SK-N-SH (cell line): Measurements from ENCODE around the gene GAL3ST3. TPM values are rescaled to one million over a fixed set of nuclear protein-coding genes. Genes with fewer than 3 reads are reported as not detected.
"Not testable (repeated sequence)": the region's sequence is repeated elsewhere in the genome, so short reads cannot be mapped to it uniquely, and the experiment has no call there.

Source experiments
- CTCF ChIA-PET: fragments of 300-600, 350-600 bp; formaldehyde crosslinking; extraction: SDS; loops from one replicate; lab custom pipeline; 2021; lab: Yijun Ruan, JAX
- POLR2A ChIA-PET: fragments of 350-600 bp; sonication (Branson Sonifier 250); formaldehyde crosslinking; extraction: SDS; loops from one replicate; lab custom pipeline; 2020; ENCODE audit warnings: antibody characterized with exemption, inconsistent platforms; lab: Yijun Ruan, JAX
- DNase-seq: peaks from one replicate; pipeline ENCODE4 v3.0.0; 2012
- H2AFZ ChIP-seq: fragments of 200-600 bp; sonication (generic); 2 replicates; pipeline ENCODE4 v1.8.1; 2016; ENCODE audit warnings: antibody characterized with exemption, mild to moderate bottlenecking, low read depth
- H3F3A ChIP-seq: fragments of 200-600 bp; sonication (generic); replicated peaks from 2 replicates; pipeline ENCODE3; 2016; ENCODE audit warnings: antibody characterized with exemption, mild to moderate bottlenecking; ENCODE audit not compliant: insufficient read depth
- H3K27ac ChIP-seq, 2 experiments: fragments of 200-500 bp in 1 of 2; fragments of 200-600 bp in 1 of 2; sonication (Bioruptor generic) in 1 of 2; sonication (generic), shearing (Covaris generic) in 1 of 2; 2 replicates each; pipeline versions ENCODE4 v1.5.1 to v1.6.1; 2014 to 2016; ENCODE audit warnings: low read depth in 2 of 2, inconsistent platforms in 1 of 2, low read length in 1 of 2, mild to moderate bottlenecking in 1 of 2, mixed read lengths in 1 of 2
- H3K27me3 ChIP-seq: fragments of 200-600 bp; sonication (generic), shearing (Covaris generic); 2 replicates; pipeline ENCODE4 v1.6.1; 2016; ENCODE audit warnings: mixed run types; ENCODE audit not compliant: insufficient read depth
- H3K36me3 ChIP-seq, 2 experiments: fragments of 200-500 bp in 1 of 2; fragments of 200-600 bp in 1 of 2; sonication (Bioruptor generic) in 1 of 2; sonication (generic) in 1 of 2; replicated peaks in 1 of 2; 2 replicates each; pipeline versions ENCODE3 to v1.5.1; 2014 to 2016; ENCODE audit warnings: low read length in 1 of 2, mild to moderate bottlenecking in 1 of 2; ENCODE audit not compliant: insufficient read depth in 2 of 2, control insufficient read depth in 1 of 2
- H3K4me1 ChIP-seq, 2 experiments: fragments of 200-500 bp in 1 of 2; fragments of 200-600 bp in 1 of 2; sonication (Bioruptor generic) in 1 of 2; sonication (generic), shearing (Covaris generic) in 1 of 2; 2 replicates each; pipeline versions ENCODE4 v1.5.1 to v1.6.1; 2014 to 2016; ENCODE audit warnings: low read depth in 1 of 2, low read length in 1 of 2, mixed run types in 1 of 2; ENCODE audit not compliant: insufficient read depth in 2 of 2, control insufficient read depth in 1 of 2
- H3K4me2 ChIP-seq: fragments of 200-600 bp; sonication (generic), shearing (Covaris generic); 2 replicates; pipeline ENCODE4 v1.6.1; 2017; ENCODE audit warnings: mixed run types
- H3K4me3 ChIP-seq, 2 experiments: fragments of 200-500 bp in 1 of 2; fragments of 200-600 bp in 1 of 2; sonication (Bioruptor generic) in 1 of 2; sonication (generic), shearing (Covaris generic) in 1 of 2; 2 replicates each; pipeline versions ENCODE4 v1.5.1 to v1.8.1; 2014 to 2016; ENCODE audit warnings: low read depth in 2 of 2, inconsistent platforms in 1 of 2, low read length in 1 of 2, mild to moderate bottlenecking in 1 of 2, mixed read lengths in 1 of 2, moderate library complexity in 1 of 2
- H3K79me2 ChIP-seq: fragments of 200-600 bp; sonication (generic); 2 replicates; pipeline ENCODE4 v1.8.1; 2017; ENCODE audit warnings: mild to moderate bottlenecking; ENCODE audit not compliant: insufficient read depth
- H3K9ac ChIP-seq: fragments of 200-600 bp; sonication (generic); 2 replicates; pipeline ENCODE4 v1.6.1; 2017; ENCODE audit warnings: mixed run types
- H3K9me2 ChIP-seq: fragments of 200-600 bp; sonication (generic); 2 replicates; pipeline ENCODE4 v1.6.1; 2017; ENCODE audit warnings: mixed run types
- H3K9me3 ChIP-seq: fragments of 200-600 bp; sonication (generic); 2 replicates; pipeline ENCODE4 v1.6.1; 2017; ENCODE audit warnings: mixed run types, mild to moderate bottlenecking, moderate library complexity
- H4K20me1 ChIP-seq: fragments of 200-600 bp; sonication (generic); 2 replicates; pipeline ENCODE4 v1.6.1; 2017; ENCODE audit warnings: mild to moderate bottlenecking, mixed run types; ENCODE audit not compliant: insufficient read depth
- EZH2phosphoT487 ChIP-seq: fragments of 200-600 bp; sonication (generic); IDR thresholded peaks from 2 replicates; pipeline ENCODE4 v1.6.1; 2017; ENCODE audit warnings: low read depth, mixed run types, mild to moderate bottlenecking, antibody characterized with exemption, moderate library complexity, borderline replicate concordance
- FOXJ3 ChIP-seq: sonication (generic); formaldehyde crosslinking; IDR thresholded peaks from 2 replicates; pipeline ENCODE4 v1.5.1; 2020; ENCODE audit warnings: mild to moderate bottlenecking, missing genetic modification reagents
- FOXM1 ChIP-seq: IDR thresholded peaks from 2 replicates; pipeline ENCODE4 v1.4.0; 2012; ENCODE audit warnings: low read depth, mild to moderate bottlenecking
- GABPA ChIP-seq: IDR thresholded peaks from 2 replicates; pipeline ENCODE4 v1.4.0; 2012; ENCODE audit warnings: low read depth, mild to moderate bottlenecking
- JUND ChIP-seq: IDR thresholded peaks from 2 replicates; pipeline ENCODE4 v1.4.0; 2012
- MXI1 ChIP-seq: IDR thresholded peaks from 2 replicates; pipeline ENCODE4 v1.6.1; 2012; ENCODE audit warnings: mild to moderate bottlenecking, low read depth, low read length, improper control_type of control experiment
- RAD21 ChIP-seq: IDR thresholded peaks from 2 replicates; pipeline ENCODE4 v1.6.1; 2012; ENCODE audit warnings: mild to moderate bottlenecking, low read length
- RXRA ChIP-seq: IDR thresholded peaks from 2 replicates; pipeline ENCODE4 v1.4.0; 2012; ENCODE audit warnings: low read depth, mild to moderate bottlenecking, borderline replicate concordance
- TAF1 ChIP-seq: IDR thresholded peaks from 2 replicates; pipeline ENCODE4 v1.6.1; 2012; ENCODE audit warnings: low read depth, mild to moderate bottlenecking, low read length, moderate library complexity, borderline replicate concordance
- TCF12 ChIP-seq: IDR thresholded peaks from 2 replicates; pipeline ENCODE4 v1.4.0; 2012
- TEAD4 ChIP-seq: IDR thresholded peaks from 2 replicates; pipeline ENCODE4 v1.4.0; 2012; ENCODE audit warnings: mild to moderate bottlenecking, borderline replicate concordance; ENCODE audit not compliant: insufficient read depth
- WGBS: methylation state at CpG from one replicate; pipeline ENCODE4 v1.1.6; 2017; ENCODE audit warnings: low lambda C conversion rate; 5-methylcytosine and 5-hydroxymethylcytosine counted together
- polyA plus RNA-seq, 3 experiments: library from polyadenylated mRNA; depleted of rRNA; stranded (reverse); fragments of >200 nt; gene quantifications; 2 replicates each; pipeline ENCODE4 v1.2.3, GENCODE V29; 2012
- TF ChIP-seq, protein P1 (sequence below): IDR thresholded peaks from 2 replicates; pipeline ENCODE4 v1.4.0; 2012; ENCODE audit warnings: low read depth

Gene GAL3ST3
- 1.9 and 3.2 TPM in 2 replicates for polyA plus RNA-seq (2012; rRNA removed)
- 1.7 and 3.4 TPM in 2 replicates for polyA plus RNA-seq (2012; cell fraction: cytosol; rRNA removed)
- 4.0 and 7.2 TPM in 2 replicates for polyA plus RNA-seq (2012; cell fraction: nucleus; rRNA removed)

- peak; percentile 90 for DNase-seq
- H3K27ac ChIP-seq, result peak within 1 kb of the TSS in 1 of 2 experiments; percentile 73; a peak in 1 of 4 replicates
- CTCF ChIA-PET, result interaction anchor here (1.2 to 5.8 kb wide), 5 partner anchors 20 to 173 kb away, joined by 3 to 46 read pairs (median 19); partner anchors contain the start of gene PACS1
- no peaks in the 10 kb centered on the region for H3K9me3 ChIP-seq
- H3K4me3 ChIP-seq, result peak within 1 kb of the TSS; percentile 43 to 59; a peak in 2 of 4 replicates
- TF ChIP-seq TCF12 (no peak), JUND (no peak), RAD21 (no peak), TEAD4 (no peak), TAF1 (peak; percentile 39; the same call in 1 of the 2 replicates), FOXM1 (no peak), GABPA (no peak), FOXJ3 (no peak), RXRA (no peak), EZH2phosphoT487 (no peak), MXI1 (peak; percentile 21; the same call in 1 of the 2 replicates)
- TF ChIP-seq, protein P1, sequence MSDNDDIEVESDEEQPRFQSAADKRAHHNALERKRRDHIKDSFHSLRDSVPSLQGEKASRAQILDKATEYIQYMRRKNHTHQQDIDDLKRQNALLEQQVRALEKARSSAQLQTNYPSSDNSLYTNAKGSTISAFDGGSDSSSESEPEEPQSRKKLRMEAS, result no peak
- peaks cover 12% of the 10 kb centered on the region for H3F3A ChIP-seq
- POLR2A ChIA-PET, result no interaction called here
- H3K9ac ChIP-seq, result no peak within 1 kb of the TSS
- no peaks in the 10 kb centered on the region for H4K20me1 ChIP-seq
- H3K36me3 ChIP-seq, result peaks cover 3 to 4% of the 10 kb centered on the region in 2 experiments
- no peaks in the 10 kb centered on the region for H3K27me3 ChIP-seq
- peak within 1 kb of the TSS; percentile 66 for H3K4me2 ChIP-seq
- 35% methylated on average over 39 of the region's 39 CpGs for WGBS
- no peaks in the 10 kb centered on the region for H3K9me2 ChIP-seq
- H2AFZ ChIP-seq, result no peak within 1 kb of the TSS
- H3K4me1 ChIP-seq, result peaks cover 15 to 50% of the 10 kb centered on the region in 2 experiments; a peak in 2 of 4 replicates
- H3K79me2 ChIP-seq, result peaks cover 16% of the 10 kb centered on the region
Observed at GRCh38 chr11:66048547-66049323, at the start of gene GAL3ST3. TSS of gene GAL3ST3 (minus strand) at chr11:66049161. CDS start at chr11:66045415, 3,746 bp downstream.

GRCh38 chr11:66092125-66092524, 43.2 kb upstream of the GAL3ST3 start:
- not testable (repeated sequence) for DNase-seq, H3K9me3 ChIP-seq
- H4K20me1 ChIP-seq, result peaks cover 20% of the 10 kb centered on the region

More at GRCh38 chr11:66092125-66092524, 43.2 kb upstream of the GAL3ST3 start:
- Histone ChIP-seq H3K36me3 (peaks cover 0 to 22% of the 10 kb centered on the region in 2 experiments), H3K79me2 (peaks cover 86% of the 10 kb centered on the region)
- H3K4me1 ChIP-seq, CTCF ChIA-PET, H2AFZ ChIP-seq, H3K9ac ChIP-seq, H3K9me2 ChIP-seq, H3K27me3 ChIP-seq, H3K27ac ChIP-seq, H3F3A ChIP-seq, POLR2A ChIA-PET, H3K4me3 ChIP-seq, H3K4me2 ChIP-seq: not testable (repeated sequence)
- 96% methylated on average over 2 of the region's 2 CpGs for WGBS
